Lower leg skin (tissue), 4 donors: Measurements from ENCODE around the gene RNF121. TPM values are rescaled to one million over a fixed set of nuclear protein-coding genes. Genes with fewer than 3 reads are reported as not detected.

Experiments used
- DNase-seq, 2 donors: peaks; one replicate each; pipeline ENCODE4 v3.0.0-alpha.2; 2019; ENCODE audit warnings: low spot score in 2 of 2
- H3K4me3 ChIP-seq: fragments of 200-600 bp; sonication (generic); 2 replicates; pipeline ENCODE4 v1.5.1; 2017; ENCODE audit warnings: mild to moderate bottlenecking, low read depth; ENCODE audit not compliant: poor library complexity, severe bottlenecking
- POLR2A ChIP-seq, 2 donors: fragments of 450-650 bp; IDR thresholded peaks; one replicate each; pipeline ENCODE4 v1.6.1; 2016 to 2017; ENCODE audit warnings: antibody characterized with exemption in 2 of 2, mild to moderate bottlenecking in 1 of 2, moderate library complexity in 1 of 2
- WGBS, 2 donors: methylation state at CpG; one replicate each; pipeline ENCODE4 v1.1.5; 2018; 5-methylcytosine and 5-hydroxymethylcytosine counted together
- intact Hi-C: fragments of 100-400 bp; cut with DNase I; formaldehyde crosslinking; loops from one replicate; pipeline ENCODE4 v1.15.0; 2023; ENCODE audit warnings: low total_unique reads
- total RNA-seq, 4 donors: library from RNA; depleted of rRNA; stranded (reverse); fragments of >200 nt; gene quantifications; one replicate each; pipeline ENCODE4 v1.1.0, GENCODE V29; 2016
- TF ChIP-seq, protein P1 (sequence below), 3 donors: fragments of 450-650 bp; IDR thresholded peaks; one replicate each; pipeline ENCODE4 v1.5.1; 2016; ENCODE audit warnings: antibody characterized with exemption in 3 of 3, mild to moderate bottlenecking in 3 of 3, moderate library complexity in 2 of 3

The RNF121 gene
- total RNA-seq, 4 donors from 2014 or later, result 13.2 to 27.6 (median 18.6) TPM

DNA sequence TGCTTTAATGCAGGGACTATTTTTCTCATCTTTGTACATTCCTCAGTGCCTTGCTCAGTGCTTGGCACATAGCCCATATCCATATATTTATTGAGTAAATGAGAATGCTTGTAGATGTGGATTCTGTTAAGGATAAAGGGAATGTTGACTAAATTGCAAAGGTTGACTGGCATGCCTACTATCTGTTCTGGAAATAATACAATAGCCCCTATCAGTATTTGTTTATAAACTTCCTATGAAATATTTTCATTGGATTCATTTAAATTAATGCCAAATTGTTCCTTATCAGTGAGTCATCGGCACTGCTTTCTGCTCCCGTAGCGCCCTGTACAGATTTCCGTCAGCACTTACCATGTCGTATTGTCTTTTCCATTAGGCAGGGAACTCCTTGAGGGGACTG is 8.0 kb downstream of the RNF121 start:
- DNase-seq, result no peak
- intact Hi-C loops, result no loop called here
- no peak overlapping the region for H3K4me3 ChIP-seq
- TF ChIP-seq, protein P1, sequence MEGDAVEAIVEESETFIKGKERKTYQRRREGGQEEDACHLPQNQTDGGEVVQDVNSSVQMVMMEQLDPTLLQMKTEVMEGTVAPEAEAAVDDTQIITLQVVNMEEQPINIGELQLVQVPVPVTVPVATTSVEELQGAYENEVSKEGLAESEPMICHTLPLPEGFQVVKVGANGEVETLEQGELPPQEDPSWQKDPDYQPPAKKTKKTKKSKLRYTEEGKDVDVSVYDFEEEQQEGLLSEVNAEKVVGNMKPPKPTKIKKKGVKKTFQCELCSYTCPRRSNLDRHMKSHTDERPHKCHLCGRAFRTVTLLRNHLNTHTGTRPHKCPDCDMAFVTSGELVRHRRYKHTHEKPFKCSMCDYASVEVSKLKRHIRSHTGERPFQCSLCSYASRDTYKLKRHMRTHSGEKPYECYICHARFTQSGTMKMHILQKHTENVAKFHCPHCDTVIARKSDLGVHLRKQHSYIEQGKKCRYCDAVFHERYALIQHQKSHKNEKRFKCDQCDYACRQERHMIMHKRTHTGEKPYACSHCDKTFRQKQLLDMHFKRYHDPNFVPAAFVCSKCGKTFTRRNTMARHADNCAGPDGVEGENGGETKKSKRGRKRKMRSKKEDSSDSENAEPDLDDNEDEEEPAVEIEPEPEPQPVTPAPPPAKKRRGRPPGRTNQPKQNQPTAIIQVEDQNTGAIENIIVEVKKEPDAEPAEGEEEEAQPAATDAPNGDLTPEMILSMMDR (IDR thresholded peaks at IDR 0.05), result no peak
- TF ChIP-seq POLR2A (IDR thresholded peaks at IDR 0.05), result no peak
- 41 to 47% methylated on average over 5 of the region's 5 CpGs for whole genome bisulfite sequencing, 2 donors

DNA sequence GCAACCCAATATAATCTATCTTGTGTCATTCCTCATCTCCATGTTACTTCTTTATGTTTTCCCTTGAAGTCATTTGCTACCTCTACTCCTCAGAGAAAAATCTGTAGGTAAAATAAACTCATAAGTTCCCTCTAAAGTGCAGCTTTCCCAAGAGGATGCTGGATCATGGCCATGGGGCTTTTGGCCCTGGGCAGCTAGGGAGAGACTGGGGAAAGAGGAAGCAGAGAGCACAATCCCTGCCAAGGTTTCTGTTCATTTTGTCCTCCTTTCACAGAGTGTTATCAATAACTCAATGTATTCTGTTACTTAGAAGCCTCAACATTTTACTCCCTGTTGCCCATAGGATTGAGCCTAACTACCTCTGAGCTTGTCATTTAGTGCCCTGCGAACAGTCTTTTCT is 9.0 kb downstream of the RNF121 start:
- 97 to 100% methylated on average over 1 of the region's 1 CpG for WGBS, 2 donors
- TF ChIP-seq, protein P1 (IDR thresholded peaks at IDR 0.05), result no peak
- TF ChIP-seq POLR2A (IDR thresholded peaks at IDR 0.05), result no peak
- H3K4me3 ChIP-seq, result no peak overlapping the region
- DNase-seq, result no peak
- intact Hi-C loops, result no loop called here

DNA sequence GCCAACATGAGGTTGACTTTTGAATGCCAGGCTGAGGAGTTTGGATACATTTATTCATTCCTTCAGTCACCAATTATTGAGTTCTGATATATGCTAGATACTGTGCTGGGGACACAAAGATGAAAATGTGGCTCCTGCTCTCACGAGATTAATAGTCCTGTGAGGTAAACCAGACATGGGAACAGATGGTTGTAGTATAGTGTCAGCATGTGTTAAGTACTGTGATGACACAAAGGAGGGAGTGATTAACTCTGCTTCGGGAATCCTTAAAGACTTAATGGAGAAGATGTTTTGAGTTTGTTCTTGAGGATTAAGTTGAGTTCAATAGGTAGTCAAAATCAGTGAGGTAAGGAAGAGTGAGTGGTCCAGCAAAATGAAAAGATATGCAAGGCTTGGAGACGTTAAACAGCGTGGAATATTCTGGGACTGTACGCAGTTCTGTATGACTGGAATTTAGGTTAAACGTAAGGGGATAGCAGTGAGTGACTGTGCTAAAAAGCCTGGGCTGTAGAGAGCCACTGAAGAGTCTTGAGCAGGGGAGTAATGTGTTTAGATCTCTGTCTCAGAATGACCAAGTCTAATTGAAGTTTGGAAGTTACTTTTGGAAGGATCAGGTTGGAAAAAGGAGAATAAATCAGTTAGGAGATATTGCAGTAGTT is 11.8 kb downstream of the RNF121 start:
- intact Hi-C loops, result no loop called here
- TF ChIP-seq, protein P1 (IDR thresholded peaks at IDR 0.05), result no peak
- TF ChIP-seq POLR2A (IDR thresholded peaks at IDR 0.05), result no peak
- no peak for DNase-seq
- no peak overlapping the region for H3K4me3 ChIP-seq
- WGBS, 2 donors, result 86 to 88% methylated on average over 6 of the region's 6 CpGs

DNA sequence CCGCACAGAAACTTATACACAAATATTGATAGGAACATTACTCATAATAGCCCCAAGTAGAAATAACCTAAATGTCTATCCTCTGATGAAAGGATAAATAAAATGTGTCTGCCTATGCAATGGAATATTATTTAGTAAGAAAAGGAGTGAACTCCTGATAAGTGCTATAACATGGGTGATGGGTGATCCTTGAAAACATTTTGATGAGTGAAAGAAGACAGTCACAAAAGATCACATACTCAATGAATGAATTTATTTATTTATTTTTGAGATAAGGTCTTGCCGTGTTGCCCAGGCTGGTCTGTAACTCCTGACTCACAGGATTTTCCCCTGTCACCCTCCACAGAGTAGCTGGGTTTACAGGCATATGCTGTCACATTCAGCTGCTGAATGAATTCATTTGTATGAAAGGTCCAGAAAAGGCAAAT is 17.3 kb downstream of the RNF121 start:
- no peak for DNase-seq
- TF ChIP-seq, protein P1 (IDR thresholded peaks at IDR 0.05), result no peak
- no peak for TF ChIP-seq POLR2A (IDR thresholded peaks at IDR 0.05)
- no peak overlapping the region for H3K4me3 ChIP-seq
- intact Hi-C loops, result no loop called here
- WGBS, 2 donors, result 69 to 75% methylated on average over 2 of the region's 2 CpGs

DNA sequence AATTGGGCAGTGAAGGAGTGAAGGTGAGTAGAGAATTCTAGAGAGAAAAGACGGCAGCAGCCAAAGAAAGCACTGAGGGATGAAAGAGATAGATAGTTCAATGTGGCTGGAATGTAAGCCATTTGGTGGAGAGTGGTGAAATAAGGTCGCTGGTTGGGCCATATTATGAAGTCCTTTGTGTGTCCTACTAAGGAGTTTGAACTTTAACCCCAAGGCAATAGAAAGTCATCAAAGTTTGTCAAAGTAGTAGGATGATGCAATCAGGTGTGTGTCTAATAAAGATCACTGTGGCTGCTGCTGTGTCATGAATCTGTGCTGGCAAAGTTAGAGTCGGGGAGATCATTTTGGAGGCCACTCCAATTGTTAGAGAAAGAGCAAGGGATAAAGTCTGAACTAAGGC is 18.7 kb downstream of the RNF121 start:
- TF ChIP-seq, protein P1 (IDR thresholded peaks at IDR 0.05), result no peak
- no peak for TF ChIP-seq POLR2A (IDR thresholded peaks at IDR 0.05)
- WGBS, 2 donors, result 89 to 92% methylated on average over 3 of the region's 3 CpGs
- no peak overlapping the region for H3K4me3 ChIP-seq
- no peak for DNase-seq
- intact Hi-C loops, result no loop called here
